Measurements from ENCODE around the gene HSD17B11.
"Not testable (repeated sequence)": the region's sequence is repeated elsewhere in the genome, so short reads cannot be mapped to it uniquely, and the experiment has no call there.

The HSD17B11 gene

GRCh38 chr4:87390891-87391575 is at the start of gene HSD17B11:
Gene HSD17B11, minus strand, starts transcription at chr4:87391188. Its CDS starts 118 bp downstream, at chr4:87391070.
- peaks cover 2% of the 10 kb centered on the region for H3K9me3 Mint-ChIP-seq
- H3K27ac Mint-ChIP-seq = peak within 1 kb of the TSS; percentile 83
- H3K4me1 Mint-ChIP-seq = peaks cover 23% of the 10 kb centered on the region
- DNase-seq (ENCODE audit: low spot score in 2 of 2) = peak; percentile 67 to 70
- peak within 1 kb of the TSS; percentile 96 for H3K4me3 Mint-ChIP-seq
- peak; percentile 98 for ATAC-seq (ENCODE audit: low read depth)
- H3K27me3 Mint-ChIP-seq = no peaks in the 10 kb centered on the region
- peaks cover 10% of the 10 kb centered on the region for H3K36me3 Mint-ChIP-seq

- ATAC-seq (ENCODE audit: low read depth) = no peak
- no peak for DNase-seq (ENCODE audit: low spot score in 2 of 2)
- Mint-ChIP-seq H3K9me3 (no peaks in the 10 kb centered on the region), H3K27ac (peak overlapping the region; percentile 55), H3K4me1 (peaks cover 18% of the 10 kb centered on the region), H3K36me3 (peaks cover 18% of the 10 kb centered on the region), H3K4me3 (no peak overlapping the region), H3K27me3 (no peaks in the 10 kb centered on the region)
Observed at GRCh38 chr4:87433342-87433741, 42.4 kb upstream of the HSD17B11 start.

GRCh38 chr4:87430038-87430437 is 39.0 kb upstream of the HSD17B11 start:
- DNase-seq (ENCODE audit: low spot score in 2 of 2) (no peak), ATAC-seq (ENCODE audit: low read depth) (no peak)
- peak overlapping the region; percentile 7 for H3K27ac Mint-ChIP-seq
- no peaks in the 10 kb centered on the region for H3K27me3 Mint-ChIP-seq
- no peaks in the 10 kb centered on the region for H3K9me3 Mint-ChIP-seq
- peaks cover 18% of the 10 kb centered on the region for H3K4me1 Mint-ChIP-seq
- H3K4me3 Mint-ChIP-seq = no peak overlapping the region
- H3K36me3 Mint-ChIP-seq = peaks cover 7% of the 10 kb centered on the region

- Mint-ChIP-seq H3K36me3 (peaks cover 7% of the 10 kb centered on the region), H3K27me3 (no peaks in the 10 kb centered on the region), H3K9me3 (no peaks in the 10 kb centered on the region), H3K4me1 (peaks cover 22% of the 10 kb centered on the region), H3K27ac (no peak overlapping the region), H3K4me3 (no peak overlapping the region)
- ATAC-seq (ENCODE audit: low read depth) = no peak
- DNase-seq (ENCODE audit: low spot score in 2 of 2) = no peak
Observed at GRCh38 chr4:87428979-87429378, 38.0 kb upstream of the HSD17B11 start.

- H3K27me3 Mint-ChIP-seq = no peaks in the 10 kb centered on the region
- DNase-seq (ENCODE audit: low spot score in 2 of 2) = no peak
- no peak overlapping the region for H3K27ac Mint-ChIP-seq
- H3K4me3 Mint-ChIP-seq = no peak overlapping the region
- ATAC-seq (ENCODE audit: low read depth) = no peak
- peaks cover 21% of the 10 kb centered on the region for H3K4me1 Mint-ChIP-seq
- no peaks in the 10 kb centered on the region for H3K9me3 Mint-ChIP-seq
- H3K36me3 Mint-ChIP-seq = peaks cover 5% of the 10 kb centered on the region
Observed at GRCh38 chr4:87427518-87427868, 36.5 kb upstream of the HSD17B11 start.

GRCh38 chr4:87426865-87427517 is 36.0 kb upstream of the HSD17B11 start:
- no peak for ATAC-seq (ENCODE audit: low read depth)
- H3K9me3 Mint-ChIP-seq = no peaks in the 10 kb centered on the region
- H3K36me3 Mint-ChIP-seq = peaks cover 3% of the 10 kb centered on the region
- no peak overlapping the region for H3K27ac Mint-ChIP-seq
- DNase-seq (ENCODE audit: low spot score in 2 of 2) = no peak
- H3K4me3 Mint-ChIP-seq = no peak overlapping the region
- no peaks in the 10 kb centered on the region for H3K27me3 Mint-ChIP-seq
- peaks cover 21% of the 10 kb centered on the region for H3K4me1 Mint-ChIP-seq

GRCh38 chr4:87425711-87426110 is 34.7 kb upstream of the HSD17B11 start:
- no peaks in the 10 kb centered on the region for H3K27me3 Mint-ChIP-seq
- no peaks in the 10 kb centered on the region for H3K9me3 Mint-ChIP-seq
- H3K4me1 Mint-ChIP-seq = peaks cover 20% of the 10 kb centered on the region
- ATAC-seq (ENCODE audit: low read depth) (no peak), DNase-seq (ENCODE audit: low spot score in 2 of 2) (no peak)
- H3K36me3 Mint-ChIP-seq = peaks cover 3% of the 10 kb centered on the region
- no peak overlapping the region for H3K4me3 Mint-ChIP-seq
- no peak overlapping the region for H3K27ac Mint-ChIP-seq

- not testable (repeated sequence) for H3K36me3 Mint-ChIP-seq; H3K9me3 Mint-ChIP-seq; DNase-seq (ENCODE audit: low spot score in 2 of 2); ATAC-seq (ENCODE audit: low read depth); H3K27me3 Mint-ChIP-seq; H3K27ac Mint-ChIP-seq
- Mint-ChIP-seq H3K4me3 (peak overlapping the region; percentile 29), H3K4me1 (peaks cover 10% of the 10 kb centered on the region)
Observed at GRCh38 chr4:87424099-87424543, 33.1 kb upstream of the HSD17B11 start.

- DNase-seq (ENCODE audit: low spot score in 2 of 2) = no peak
- ATAC-seq (ENCODE audit: low read depth) = no peak
- Mint-ChIP-seq H3K9me3 (no peaks in the 10 kb centered on the region), H3K4me1 (peaks cover 10% of the 10 kb centered on the region), H3K4me3 (peak overlapping the region; percentile 99), H3K36me3 (no peaks in the 10 kb centered on the region), H3K27ac (peak overlapping the region; percentile 93), H3K27me3 (no peaks in the 10 kb centered on the region)
Observed at GRCh38 chr4:87423317-87424098, 32.5 kb upstream of the HSD17B11 start.

GRCh38 chr4:87422104-87423052 is 31.4 kb upstream of the HSD17B11 start, which contains the start of gene NUDT9:
Gene NUDT9, plus strand, starts transcription at chr4:87422573. Its CDS starts 333 bp downstream, at chr4:87422906.
- Mint-ChIP-seq H3K4me1 (peaks cover 10% of the 10 kb centered on the region), H3K27me3 (no peaks in the 10 kb centered on the region), H3K27ac (peak within 1 kb of the TSS; percentile 93), H3K36me3 (no peaks in the 10 kb centered on the region), H3K4me3 (peak within 1 kb of the TSS; percentile 99), H3K9me3 (no peaks in the 10 kb centered on the region)
- ATAC-seq (ENCODE audit: low read depth) (peak; percentile 89), DNase-seq (ENCODE audit: low spot score in 2 of 2) (peak; percentile 67 to 87)

GRCh38 chr4:87420276-87420830 is 29.4 kb upstream of the HSD17B11 start:
- Mint-ChIP-seq H3K27me3 (no peaks in the 10 kb centered on the region), H3K4me1 (peaks cover 10% of the 10 kb centered on the region), H3K27ac (peak overlapping the region; percentile 38), H3K9me3 (no peaks in the 10 kb centered on the region), H3K36me3 (no peaks in the 10 kb centered on the region), H3K4me3 (no peak overlapping the region)
- DNase-seq (ENCODE audit: low spot score in 2 of 2) (no peak), ATAC-seq (ENCODE audit: low read depth) (no peak)

- H3K4me1 Mint-ChIP-seq = peaks cover 10% of the 10 kb centered on the region
- DNase-seq (ENCODE audit: low spot score in 2 of 2) = no peak
- no peak overlapping the region for H3K27ac Mint-ChIP-seq
- H3K27me3 Mint-ChIP-seq = no peaks in the 10 kb centered on the region
- H3K36me3 Mint-ChIP-seq = no peaks in the 10 kb centered on the region
- H3K9me3 Mint-ChIP-seq = no peaks in the 10 kb centered on the region
- H3K4me3 Mint-ChIP-seq = no peak overlapping the region
- no peak for ATAC-seq (ENCODE audit: low read depth)
Observed at GRCh38 chr4:87419578-87420249, 28.7 kb upstream of the HSD17B11 start.

GRCh38 chr4:87418410-87418809 is 27.4 kb upstream of the HSD17B11 start:
- H3K4me3 Mint-ChIP-seq; H3K9me3 Mint-ChIP-seq; DNase-seq (ENCODE audit: low spot score in 2 of 2); H3K27me3 Mint-ChIP-seq; ATAC-seq (ENCODE audit: low read depth); H3K27ac Mint-ChIP-seq; H3K36me3 Mint-ChIP-seq; H3K4me1 Mint-ChIP-seq: not testable (repeated sequence)

All from memory B cell (primary cell).